K562 (cell line): ENCODE results near the gene FPR1. TPM values are rescaled to one million over a fixed set of nuclear protein-coding genes. Genes with fewer than 3 reads are reported as not detected.

Source experiments
- ATAC-seq: fragments of 200-7000 bp; cut with Tn5 transposase; 3 replicates; pipeline ENCODE4 v1.9.1; 2020; ENCODE audit warnings: moderate library complexity
- BruUV-seq: library from RNA; stranded (reverse); fragments of 400-500 nt; replicated peaks from 2 replicates; lab custom pipeline; 2021; lab: Mats Ljungman, UMichigan
- CTCF ChIA-PET: fragments of 300-600 bp; formaldehyde crosslinking; extraction: SDS; loops from one replicate; lab custom pipeline; 2021; ENCODE audit warnings: low intra/inter-chr PET ratio; lab: Yijun Ruan, JAX
- POLR2A ChIA-PET: fragments of 300-600, 350-650 bp; sonication (Branson Sonifier 250); formaldehyde crosslinking; extraction: SDS; loops from one replicate; lab custom pipeline; 2021; ENCODE audit warnings: antibody characterized with exemption, inconsistent platforms; lab: Yijun Ruan, JAX
- DNase-seq, 4 experiments: peaks; one replicate each; pipeline versions ENCODE4 v3.0.0 to v3.0.0-alpha.2; 2011 to 2018; ENCODE audit warnings: low spot score in 3 of 4, mixed read lengths in 3 of 4; ENCODE audit errors: extremely low read depth in 1 of 4
- FAIRE-seq: peaks from 2 replicates; lab custom pipeline; 2011; peaks lifted over from hg19 to GRCh38; lab: Jason Lieb, UNC
- H2AFZ ChIP-seq: 2 replicates; pipeline ENCODE4 v1.6.0; 2011; ENCODE audit warnings: low read depth, low read length, control low read depth, inconsistent platforms
- H3K27ac ChIP-seq: fragments of 200-600 bp; 3 replicates; pipeline ENCODE4 v1.8.0; 2011; ENCODE audit warnings: low read depth, mild to moderate bottlenecking, control low read depth, inconsistent platforms, low read length, moderate library complexity, mixed read lengths; ENCODE audit errors: extremely low read depth
- H3K27me3 ChIP-seq, 2 experiments: fragments of 300-600 bp in 1 of 2; 2 replicates in 1 of 2; 3 replicates in 1 of 2; pipeline versions ENCODE4 v1.6.0 to v1.8.0; 2011; ENCODE audit warnings: inconsistent platforms in 2 of 2, low read length in 2 of 2, mild to moderate bottlenecking in 1 of 2, mixed read lengths in 1 of 2, moderate library complexity in 1 of 2; ENCODE audit not compliant: control insufficient read depth in 2 of 2, insufficient read depth in 2 of 2
- H3K36me3 ChIP-seq: fragments of 300-600 bp; 3 replicates; pipeline ENCODE4 v1.8.0; 2011; ENCODE audit warnings: mild to moderate bottlenecking, low read length, inconsistent platforms; ENCODE audit not compliant: control insufficient read depth, insufficient read depth
- H3K4me1 ChIP-seq, 2 experiments: fragments of 200-600 bp in 1 of 2; replicated peaks in 1 of 2; 2 replicates in 1 of 2; 3 replicates in 1 of 2; pipeline versions ENCODE4 v1.5.1 to v1.8.0; 2011; ENCODE audit warnings: inconsistent platforms in 2 of 2, low read length in 2 of 2, mild to moderate bottlenecking in 1 of 2, mixed read lengths in 1 of 2, moderate library complexity in 1 of 2; ENCODE audit not compliant: control insufficient read depth in 2 of 2, insufficient read depth in 2 of 2
- H3K4me2 ChIP-seq: 2 replicates; pipeline ENCODE4 v1.6.1; 2011; ENCODE audit warnings: low read length, control low read depth, inconsistent platforms, mixed read lengths; ENCODE audit not compliant: insufficient read depth
- H3K4me3 ChIP-seq: fragments of 200-600 bp; sonication (generic), shearing (Covaris generic); 2 replicates; pipeline ENCODE4 v1.5.1; 2016; ENCODE audit warnings: control low read depth, inconsistent platforms
- H3K79me2 ChIP-seq: fragments of 200-600 bp; 3 replicates; pipeline ENCODE4 v1.8.0; 2011; ENCODE audit warnings: low read length, inconsistent platforms; ENCODE audit not compliant: control insufficient read depth, insufficient read depth
- H3K9ac ChIP-seq, 2 experiments: 2 replicates each; pipeline versions ENCODE4 v1.6.0 to v1.6.1; 2011; ENCODE audit warnings: low read depth in 2 of 2, low read length in 2 of 2, control low read depth in 1 of 2, inconsistent platforms in 1 of 2, mild to moderate bottlenecking in 1 of 2, mixed read lengths in 1 of 2; ENCODE audit not compliant: insufficient read depth in 1 of 2
- H3K9me1 ChIP-seq: one replicate; pipeline ENCODE4 v1.6.0; 2011; ENCODE audit warnings: inconsistent platforms, mild to moderate bottlenecking, low read length, moderate library complexity; ENCODE audit not compliant: control insufficient read depth, insufficient read depth
- H3K9me3 ChIP-seq: replicated peaks from 2 replicates; pipeline ENCODE4 v1.5.1; 2011; ENCODE audit warnings: low read depth, low read length, inconsistent platforms; ENCODE audit not compliant: control insufficient read depth, insufficient read depth
- H4K20me1 ChIP-seq: replicated peaks from 2 replicates; pipeline ENCODE4 v1.6.1; 2011; ENCODE audit warnings: low read length, inconsistent platforms, mixed read lengths; ENCODE audit not compliant: control insufficient read depth, insufficient read depth
- CHD4 ChIP-seq: fragments of 200-600 bp; sonication (generic); IDR thresholded peaks from 3 replicates; pipeline ENCODE4 v1.6.1; 2012; ENCODE audit warnings: low read depth, mild to moderate bottlenecking, mixed read lengths, low read length, inconsistent platforms; ENCODE audit not compliant: insufficient read depth, insufficient replicate concordance, poor library complexity, severe bottlenecking
- ZNF175 ChIP-seq: fragments of 200-800 bp; sonication (Bioruptor generic); IDR thresholded peaks from 2 replicates; pipeline ENCODE4 v1.6.1; 2016; ENCODE audit warnings: low read depth, mild to moderate bottlenecking, missing genetic modification characterization, missing compliant biosample characterization
- WGBS: fragments of 100-300 bp; shearing (Covaris generic); methylation state at CpG from one replicate; pipeline ENCODE4 v1.1.6; 2016; ENCODE audit warnings: low coverage, mixed read lengths; ENCODE audit not compliant: insufficient coverage; ENCODE audit errors: missing lambda C conversion rate; 5-methylcytosine and 5-hydroxymethylcytosine counted together
- in situ Hi-C: fragments of 300-500 bp; cut with MboI; formaldehyde crosslinking; loops from 4 replicates; pipeline ENCODE4 v1.15.0; 2018; ENCODE audit warnings: inconsistent platforms, mixed read lengths
- intact Hi-C: fragments of 100-400 bp; cut with micrococcal nuclease; formaldehyde crosslinking; loops from 2 replicates; pipeline ENCODE4 v1.14.2; 2022
- polyA plus RNA-seq, 8 experiments: library from polyadenylated mRNA; depleted of rRNA in 4 of 8; stranded (reverse) in 5 of 8; unstranded in 3 of 8; fragments of >200 nt; fragmentation: Nextera tagmentation in 2 of 8; fragmentation: Illumina TruSeq in 1 of 8; extraction: Ambion mirVana in 2 of 8; extraction: Trizol in 1 of 8; gene quantifications; 2 replicates each; pipeline versions ENCODE4 v1.2.1 to v1.2.3, GENCODE V29; 2011 to 2014; ENCODE audit warnings: inconsistent platforms in 1 of 8, missing spikeins in 1 of 8
- total RNA-seq, 7 experiments: library from RNA; depleted of rRNA in 6 of 7; stranded (reverse); fragments of >200 nt in 6 of 7; fragmentation: Illumina TruSeq in 2 of 7; extraction: Trizol in 2 of 7; gene quantifications; 2 replicates each; pipeline versions ENCODE4 v1.2.1 to v1.2.3, GENCODE V29; 2011 to 2021; ENCODE audit warnings: low replicate concordance in 1 of 7
- TF ChIP-seq, protein P1 (sequence below): sonication (generic); IDR thresholded peaks from 2 replicates; pipeline ENCODE4 v1.6.1; 2016
- TF ChIP-seq, protein P2 (sequence below), 2 experiments: IDR thresholded peaks; 2 replicates each; pipeline ENCODE4 v1.6.1; 2011; ENCODE audit warnings: borderline replicate concordance in 1 of 2, control low read depth in 1 of 2, low read depth in 1 of 2, low read length in 1 of 2, mild to moderate bottlenecking in 1 of 2, mixed read lengths in 1 of 2, moderate library complexity in 1 of 2; ENCODE audit not compliant: insufficient read depth in 1 of 2, insufficient read length in 1 of 2, poor library complexity in 1 of 2, severe bottlenecking in 1 of 2; ENCODE audit errors: extremely low read depth in 1 of 2

The FPR1 gene
- total and polyA plus RNA-seq, 9 of the 15 experiments (the other 6 are each of a cell fraction or from before 2014, with no cell fraction given), result 0.06 to 0.25 (median 0.14) TPM; not detected in 4

DNA sequence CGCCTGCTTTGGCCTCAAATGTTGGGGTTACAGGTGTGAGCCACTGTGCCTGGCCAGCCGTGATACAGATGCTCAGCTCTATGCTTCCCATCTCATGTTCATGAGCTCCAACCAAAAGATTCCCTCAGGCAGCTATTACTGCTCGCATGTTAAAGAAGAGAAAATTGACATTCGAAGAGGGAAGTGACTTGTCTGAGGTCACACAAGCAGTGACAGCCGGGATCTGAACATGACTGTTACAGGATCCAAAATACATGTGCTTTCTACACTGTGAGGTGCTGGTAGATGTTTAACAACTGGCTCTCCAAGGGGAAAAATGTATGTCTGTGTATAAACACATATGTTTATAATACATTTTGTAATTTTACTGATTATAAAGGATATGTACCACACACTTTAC is 11.3 kb downstream of the FPR1 start:
- ATAC-seq (no peak), FAIRE-seq (no peak), DNase-seq (no peak)
- in situ Hi-C loops, result no loop called here
- peaks cover 0 to 28% of the 10 kb centered on the region in 2 experiments; a peak in 3 of 5 replicates for H3K27me3 ChIP-seq
- ChIA-PET CTCF (no interaction called here), POLR2A (interaction anchor here (0.9 kb wide), 2 partner anchors 32 to 627 kb away, joined by 3 to 4 read pairs; no protein-coding TSS in a partner anchor)
- peaks cover 7 to 12% of the 10 kb centered on the region in 2 experiments; a peak in 4 of 5 replicates for H3K4me1 ChIP-seq
- TF ChIP-seq, protein P1, sequence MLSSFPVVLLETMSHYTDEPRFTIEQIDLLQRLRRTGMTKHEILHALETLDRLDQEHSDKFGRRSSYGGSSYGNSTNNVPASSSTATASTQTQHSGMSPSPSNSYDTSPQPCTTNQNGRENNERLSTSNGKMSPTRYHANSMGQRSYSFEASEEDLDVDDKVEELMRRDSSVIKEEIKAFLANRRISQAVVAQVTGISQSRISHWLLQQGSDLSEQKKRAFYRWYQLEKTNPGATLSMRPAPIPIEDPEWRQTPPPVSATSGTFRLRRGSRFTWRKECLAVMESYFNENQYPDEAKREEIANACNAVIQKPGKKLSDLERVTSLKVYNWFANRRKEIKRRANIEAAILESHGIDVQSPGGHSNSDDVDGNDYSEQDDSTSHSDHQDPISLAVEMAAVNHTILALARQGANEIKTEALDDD, result no peak
- no peak for TF ChIP-seq CHD4
- TF ChIP-seq, protein P2, sequence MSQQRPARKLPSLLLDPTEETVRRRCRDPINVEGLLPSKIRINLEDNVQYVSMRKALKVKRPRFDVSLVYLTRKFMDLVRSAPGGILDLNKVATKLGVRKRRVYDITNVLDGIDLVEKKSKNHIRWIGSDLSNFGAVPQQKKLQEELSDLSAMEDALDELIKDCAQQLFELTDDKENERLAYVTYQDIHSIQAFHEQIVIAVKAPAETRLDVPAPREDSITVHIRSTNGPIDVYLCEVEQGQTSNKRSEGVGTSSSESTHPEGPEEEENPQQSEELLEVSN (IDR thresholded peaks at IDR 0.05; ENCODE audit: borderline replicate concordance in 1 of 2, extremely low read depth in 1 of 2, insufficient read depth in 1 of 2, insufficient read length in 1 of 2, low read depth in 1 of 2, low read length in 1 of 2, poor library complexity in 1 of 2, severe bottlenecking in 1 of 2), result no peak
- TF ChIP-seq ZNF175 (CRISPR knock-in tag), result no peak
- H3K9me3 ChIP-seq, result no peaks in the 10 kb centered on the region
- intact Hi-C loops, result no loop called here
- no peak overlapping the region for H3K4me3 ChIP-seq
- BruUV-seq, result no TSS peak
- no peak overlapping the region for H3K4me2 ChIP-seq
- H3K36me3 ChIP-seq, result no peaks in the 10 kb centered on the region
- no peaks in the 10 kb centered on the region; the same call in 1 of the 2 replicates for H4K20me1 ChIP-seq
- 19% methylated on average over 5 of the region's 5 CpGs for WGBS
- H3K27ac ChIP-seq, result no peak overlapping the region
- no peaks in the 10 kb centered on the region for H3K9me1 ChIP-seq
- H2AFZ ChIP-seq, result no peak overlapping the region
- no peaks in the 10 kb centered on the region for H3K79me2 ChIP-seq
- H3K9ac ChIP-seq, result no peak overlapping the region
